OCI-LY1 (cell line): ENCODE results near the gene GALNT17.

Source experiments
- H2AFZ ChIP-seq: fragments of 200-600 bp; sonication (generic), shearing (Covaris generic); 2 replicates; pipeline ENCODE4 v1.6.0; 2014; ENCODE audit warnings: antibody characterized with exemption, mild to moderate bottlenecking, low read length
- H3F3A ChIP-seq: fragments of 200-600 bp; sonication (generic), shearing (Covaris generic); 2 replicates; pipeline ENCODE4 v1.6.0; 2014; ENCODE audit warnings: mild to moderate bottlenecking, antibody characterized with exemption, low read length, moderate library complexity; ENCODE audit not compliant: insufficient read depth
- H3K27ac ChIP-seq: fragments of 200-600 bp; sonication (generic); 2 replicates; pipeline ENCODE4 v1.5.1; 2014; ENCODE audit warnings: low read length, mixed run types, mild to moderate bottlenecking, low read depth; ENCODE audit not compliant: poor library complexity, severe bottlenecking
- H3K27me3 ChIP-seq: fragments of 200-600 bp; sonication (generic); 2 replicates; pipeline ENCODE4 v1.6.0; 2014; ENCODE audit warnings: antibody characterized with exemption, mild to moderate bottlenecking, low read length, moderate library complexity; ENCODE audit not compliant: insufficient read depth
- H3K36me3 ChIP-seq: fragments of 200-600 bp; sonication (generic); 2 replicates; pipeline ENCODE4 v1.6.1; 2014; ENCODE audit warnings: mild to moderate bottlenecking, antibody characterized with exemption, low read length, moderate library complexity, mixed read lengths; ENCODE audit not compliant: insufficient read depth
- H3K4me1 ChIP-seq: fragments of 200-600 bp; sonication (generic); 2 replicates; pipeline ENCODE4 v1.5.1; 2014; ENCODE audit warnings: mild to moderate bottlenecking, low read length, moderate library complexity; ENCODE audit not compliant: insufficient read depth, severe bottlenecking
- H3K4me2 ChIP-seq: fragments of 200-600 bp; sonication (generic), shearing (Covaris generic); 2 replicates; pipeline ENCODE4 v1.6.1; 2014; ENCODE audit warnings: low read length
- H3K4me3 ChIP-seq: fragments of 200-600 bp; sonication (generic); 2 replicates; pipeline ENCODE4 v1.5.1; 2014; ENCODE audit warnings: low read length, low read depth, mild to moderate bottlenecking, mixed read lengths; ENCODE audit not compliant: poor library complexity, severe bottlenecking
- H3K79me2 ChIP-seq: fragments of 200-600 bp; shearing (Covaris generic); 2 replicates; pipeline ENCODE4 v1.6.1; 2016; ENCODE audit warnings: mixed run types, low read length, mixed read lengths; ENCODE audit not compliant: insufficient read depth
- H3K9ac ChIP-seq: fragments of 200-600 bp; sonication (generic), shearing (Covaris generic); 2 replicates; pipeline ENCODE4 v1.6.1; 2014; ENCODE audit warnings: mild to moderate bottlenecking, low read length, mixed read lengths
- H3K9me2 ChIP-seq: fragments of 200-600 bp; sonication (generic), shearing (Covaris generic); 2 replicates; pipeline ENCODE4 v1.6.1; 2014; ENCODE audit warnings: low read depth, mild to moderate bottlenecking, low read length, mixed read lengths
- H3K9me3 ChIP-seq: fragments of 200-600 bp; shearing (Covaris generic); 2 replicates; pipeline ENCODE4 v1.6.1; 2014; ENCODE audit warnings: low read length, mixed read lengths
- H4K20me1 ChIP-seq: fragments of 200-600 bp; sonication (generic), shearing (Covaris generic); 2 replicates; pipeline ENCODE4 v1.6.0; 2016; ENCODE audit warnings: mild to moderate bottlenecking, low read length; ENCODE audit not compliant: insufficient read depth
- EZH2 ChIP-seq: fragments of 200-600 bp; sonication (generic), shearing (Covaris generic); IDR thresholded peaks from 2 replicates; pipeline ENCODE4 v1.8.0; 2017; ENCODE audit warnings: borderline replicate concordance, mixed run types, mild to moderate bottlenecking, antibody characterized with exemption, low read length, moderate library complexity, mixed read lengths
- TF ChIP-seq, protein P1 (sequence below): fragments of 200-600 bp; sonication (generic), shearing (Covaris generic); IDR thresholded peaks from 2 replicates; pipeline ENCODE4 v1.5.1; 2017; ENCODE audit warnings: mild to moderate bottlenecking, antibody characterized with exemption, low read length, moderate library complexity, mixed read lengths

Gene GALNT17

GRCh38 chr7:71538210-71538609 lies 406.3 kb downstream of the GALNT17 start:
- Histone ChIP-seq H3K4me3 (no peak overlapping the region), H3K27ac (no peak overlapping the region), H3K9me2 (no peaks in the 10 kb centered on the region), H3K9me3 (no peaks in the 10 kb centered on the region), H3K79me2 (no peaks in the 10 kb centered on the region), H3K27me3 (no peaks in the 10 kb centered on the region), H4K20me1 (no peaks in the 10 kb centered on the region), H3K9ac (no peak overlapping the region), H2AFZ (no peak overlapping the region), H3K4me2 (no peak overlapping the region), H3F3A (no peaks in the 10 kb centered on the region), H3K36me3 (no peaks in the 10 kb centered on the region), H3K4me1 (no peaks in the 10 kb centered on the region)
- TF ChIP-seq EZH2, result no peak
- TF ChIP-seq, protein P1, sequence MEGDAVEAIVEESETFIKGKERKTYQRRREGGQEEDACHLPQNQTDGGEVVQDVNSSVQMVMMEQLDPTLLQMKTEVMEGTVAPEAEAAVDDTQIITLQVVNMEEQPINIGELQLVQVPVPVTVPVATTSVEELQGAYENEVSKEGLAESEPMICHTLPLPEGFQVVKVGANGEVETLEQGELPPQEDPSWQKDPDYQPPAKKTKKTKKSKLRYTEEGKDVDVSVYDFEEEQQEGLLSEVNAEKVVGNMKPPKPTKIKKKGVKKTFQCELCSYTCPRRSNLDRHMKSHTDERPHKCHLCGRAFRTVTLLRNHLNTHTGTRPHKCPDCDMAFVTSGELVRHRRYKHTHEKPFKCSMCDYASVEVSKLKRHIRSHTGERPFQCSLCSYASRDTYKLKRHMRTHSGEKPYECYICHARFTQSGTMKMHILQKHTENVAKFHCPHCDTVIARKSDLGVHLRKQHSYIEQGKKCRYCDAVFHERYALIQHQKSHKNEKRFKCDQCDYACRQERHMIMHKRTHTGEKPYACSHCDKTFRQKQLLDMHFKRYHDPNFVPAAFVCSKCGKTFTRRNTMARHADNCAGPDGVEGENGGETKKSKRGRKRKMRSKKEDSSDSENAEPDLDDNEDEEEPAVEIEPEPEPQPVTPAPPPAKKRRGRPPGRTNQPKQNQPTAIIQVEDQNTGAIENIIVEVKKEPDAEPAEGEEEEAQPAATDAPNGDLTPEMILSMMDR, result no peak

DNA sequence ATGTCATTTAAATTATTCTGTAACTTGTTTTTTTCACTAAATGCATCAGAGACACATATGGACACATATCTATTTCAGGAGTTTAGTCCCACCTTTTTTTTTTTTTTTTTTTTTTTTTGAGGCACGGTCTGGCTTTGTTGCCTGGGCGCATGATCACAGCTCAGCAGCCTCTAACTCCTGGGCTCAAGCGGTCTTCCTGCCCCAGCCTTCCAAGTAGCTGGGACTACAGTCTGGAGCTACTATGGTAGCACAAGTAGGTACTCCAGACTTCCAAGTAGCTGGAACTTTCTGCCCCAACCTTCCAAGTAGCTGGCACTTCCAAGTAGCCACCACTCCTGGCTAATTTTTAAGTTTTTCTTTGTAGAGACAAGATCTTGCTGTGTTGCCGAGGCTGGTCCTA lies 407.7 kb downstream of the GALNT17 start:
- Histone ChIP-seq H3K9ac (no peak overlapping the region), H3K4me2 (no peak overlapping the region), H3K9me2 (no peaks in the 10 kb centered on the region), H3K27me3 (no peaks in the 10 kb centered on the region), H3K9me3 (no peaks in the 10 kb centered on the region), H3K4me1 (no peaks in the 10 kb centered on the region), H3K27ac (no peak overlapping the region), H2AFZ (no peak overlapping the region), H3K4me3 (no peak overlapping the region), H3F3A (no peaks in the 10 kb centered on the region), H3K79me2 (no peaks in the 10 kb centered on the region), H3K36me3 (no peaks in the 10 kb centered on the region), H4K20me1 (no peaks in the 10 kb centered on the region)
- TF ChIP-seq, protein P1, result no peak
- no peak for TF ChIP-seq EZH2

GRCh38 chr7:71541707-71542353 lies 409.9 kb downstream of the GALNT17 start:
- H3K36me3 ChIP-seq, result no peaks in the 10 kb centered on the region
- no peak overlapping the region for H3K4me3 ChIP-seq
- no peaks in the 10 kb centered on the region for H4K20me1 ChIP-seq
- no peaks in the 10 kb centered on the region for H3K9me2 ChIP-seq
- H3K27ac ChIP-seq, result no peak overlapping the region
- TF ChIP-seq, protein P1, result no peak
- no peak for TF ChIP-seq EZH2
- H3K9me3 ChIP-seq, result no peaks in the 10 kb centered on the region
- H3K27me3 ChIP-seq, result no peaks in the 10 kb centered on the region
- H2AFZ ChIP-seq, result no peak overlapping the region
- H3K4me2 ChIP-seq, result no peak overlapping the region
- H3F3A ChIP-seq, result no peaks in the 10 kb centered on the region
- no peaks in the 10 kb centered on the region for H3K4me1 ChIP-seq
- H3K9ac ChIP-seq, result no peak overlapping the region
- H3K79me2 ChIP-seq, result no peaks in the 10 kb centered on the region
